D721Med (cell line): ENCODE measurements around the gene TMCC3.
"Not testable (repeated sequence)": the region's sequence is repeated elsewhere in the genome, so short reads cannot be mapped to it uniquely, and the experiment has no call there.

Source experiments
- DNase-seq: peaks from one replicate; pipeline ENCODE4 v3.0.0; 2011; ENCODE audit warnings: low spot score; ENCODE audit not compliant: insufficient read length
- FAIRE-seq: peaks from 2 replicates; lab custom pipeline; 2011; peaks lifted over from hg19 to GRCh38; lab: Jason Lieb, UNC
- CTCF ChIP-seq: IDR thresholded peaks from 2 replicates; pipeline ENCODE4 v1.5.1; 2012; ENCODE audit warnings: mild to moderate bottlenecking, control low read depth; ENCODE audit not compliant: insufficient read depth; ENCODE audit errors: missing control alignments

TMCC3 gene

GRCh38 chr12:94602024-94602423, 48.3 kb downstream of the TMCC3 start:
- TF ChIP-seq CTCF, result no peak
- no peak for FAIRE-seq
- no peak for DNase-seq

- DNase-seq, FAIRE-seq: not testable (repeated sequence)
These were observed 49.0 kb downstream of the TMCC3 start for GRCh38 chr12:94601307-94601706.

GRCh38 chr12:94599189-94599588, 51.2 kb downstream of the TMCC3 start:
- FAIRE-seq (no peak), DNase-seq (no peak)
- no peak for TF ChIP-seq CTCF

GRCh38 chr12:94597268-94597667, 53.1 kb downstream of the TMCC3 start:
- DNase-seq (no peak), FAIRE-seq (no peak)
- no peak for TF ChIP-seq CTCF

- no peak for FAIRE-seq
- no peak for DNase-seq
- TF ChIP-seq CTCF, result no peak
These were observed 53.8 kb downstream of the TMCC3 start for GRCh38 chr12:94596596-94596995.

- DNase-seq (no peak), FAIRE-seq (no peak)
- no peak for TF ChIP-seq CTCF
These were observed 55.2 kb downstream of the TMCC3 start for GRCh38 chr12:94595152-94595551.

- no peak for TF ChIP-seq CTCF
- FAIRE-seq (no peak), DNase-seq (no peak)
These were observed 55.9 kb downstream of the TMCC3 start for GRCh38 chr12:94594443-94594825.

- FAIRE-seq (no peak), DNase-seq (no peak)
- TF ChIP-seq CTCF, result no peak
These were observed 56.4 kb downstream of the TMCC3 start for GRCh38 chr12:94593822-94594442.

GRCh38 chr12:94592723-94593122, 57.6 kb downstream of the TMCC3 start:
- FAIRE-seq, DNase-seq: not testable (repeated sequence)
